ENCODE results near the gene NUMBL.

GRCh38 chr19:40691421-40692211, 1.2 kb upstream of the NUMBL start:
- TF ChIP-seq ZNF274 (IDR thresholded peaks at IDR 0.05; ENCODE audit: low read depth, low read length) (no peak), YY1 (IDR thresholded peaks at IDR 0.05; ENCODE audit: insufficient read depth, insufficient read length) (no peak), SUZ12 (IDR thresholded peaks at IDR 0.05; ENCODE audit: extremely low read depth, insufficient read depth, insufficient read length) (no peak)

Measured in NT2/D1 (cell line).